ENCODE measurements around the gene CHRDL2. TPM values are rescaled to one million over a fixed set of nuclear protein-coding genes. Genes with fewer than 3 reads are reported as not detected.

CHRDL2 gene
- total and polyA plus RNA-seq, 2 donors (not counting 3 experiments of a cell fraction or from before 2014, with no cell fraction given) = not detected

- Histone ChIP-seq H4K20me1 (replicated peaks; ENCODE audit: control insufficient read depth, extremely low read depth, insufficient read depth, low read length) (no peaks in the 10 kb centered on the region), H3K36me3 (ENCODE audit: control insufficient read depth in 2 of 2, extremely low read depth in 1 of 2, insufficient read depth in 2 of 2, low read length in 2 of 2) (peaks cover 0 to 2% of the 10 kb centered on the region in 2 experiments), H3K9me3 (replicated peaks; ENCODE audit: control insufficient read depth, insufficient read depth, low read length) (no peaks in the 10 kb centered on the region), H3K9ac (replicated peaks; ENCODE audit: extremely low read depth, insufficient read depth, low read length) (no peak overlapping the region), H3K4me2 (ENCODE audit: insufficient read depth, low read length) (no peak overlapping the region), H3K4me1 (ENCODE audit: control insufficient read depth, extremely low read depth, insufficient read depth, low read length) (no peaks in the 10 kb centered on the region), H3K4me3 (replicated peaks in 1 of 3; ENCODE audit: insufficient read depth in 1 of 3, low read depth in 1 of 3, low read length in 3 of 3) (no peak overlapping the region), H3K79me2 (ENCODE audit: control insufficient read depth, insufficient read depth, low read length) (no peaks in the 10 kb centered on the region), H3K27me3 (ENCODE audit: control insufficient read depth in 2 of 2, insufficient read depth in 2 of 2, low read length in 2 of 2) (no peaks in the 10 kb centered on the region), H3K9me1 (replicated peaks; ENCODE audit: control insufficient read depth, extremely low read depth, insufficient read depth, low read length) (no peaks in the 10 kb centered on the region), H2AFZ (ENCODE audit: low read depth, low read length) (no peak overlapping the region), H3K27ac (ENCODE audit: insufficient read depth, low read depth, low read length) (no peak overlapping the region)
- no TSS peak for BruUV-seq (replicated peaks)
- no peak for TF ChIP-seq GATA2 (IDR thresholded peaks at IDR 0.05; ENCODE audit: insufficient read depth, insufficient read length, low read depth, low read length)
- no peak for TF ChIP-seq CTCF (IDR thresholded peaks at IDR 0.05; ENCODE audit: extremely low read depth in 1 of 2, insufficient read depth in 1 of 2, low read depth in 1 of 2, low read length in 2 of 2)
- no peak for TF ChIP-seq FOS (IDR thresholded peaks at IDR 0.05; ENCODE audit: borderline replicate concordance, insufficient read depth, low read length)
- no peak for TF ChIP-seq MAX (IDR thresholded peaks at IDR 0.05; ENCODE audit: insufficient read depth, insufficient read length)
- TF ChIP-seq MYC (IDR thresholded peaks at IDR 0.05; ENCODE audit: low read depth, low read length) = no peak
- DNase-seq (ENCODE audit: low read depth, low spot score) (no peak), FAIRE-seq (no peak)
- intact Hi-C loops (cut with micrococcal nuclease) = no loop called here
- CTCF ChIA-PET = interaction anchor here (0.6 to 1.2 kb wide), 3 partner anchors 9 to 48 kb away, joined by 3 read pairs; no protein-coding TSS in a partner anchor
- POLR2A ChIA-PET = interaction anchor here (0.6 kb wide), 1 partner anchor 9 kb away, joined by 3 read pairs; no protein-coding TSS in a partner anchor
- dilution Hi-C loops (cut with MboI; ENCODE audit: extremely low pct_ligation_motif_present, low sequenced_read_pairs) = no loop called here
Measured at GRCh38 chr11:74654976-74655375, 76.2 kb downstream of the CHRDL2 start.

GRCh38 chr11:74650498-74650897, 80.7 kb downstream of the CHRDL2 start:
- Histone ChIP-seq H3K27ac (ENCODE audit: insufficient read depth, low read depth, low read length) (no peak overlapping the region), H3K9ac (replicated peaks; ENCODE audit: extremely low read depth, insufficient read depth, low read length) (no peak overlapping the region), H3K4me2 (ENCODE audit: insufficient read depth, low read length) (no peak overlapping the region), H3K36me3 (ENCODE audit: control insufficient read depth in 2 of 2, extremely low read depth in 1 of 2, insufficient read depth in 2 of 2, low read length in 2 of 2) (peaks cover 0 to 2% of the 10 kb centered on the region in 2 experiments), H3K9me3 (replicated peaks; ENCODE audit: control insufficient read depth, insufficient read depth, low read length) (no peaks in the 10 kb centered on the region), H4K20me1 (replicated peaks; ENCODE audit: control insufficient read depth, extremely low read depth, insufficient read depth, low read length) (no peaks in the 10 kb centered on the region), H3K4me3 (replicated peaks in 1 of 3; ENCODE audit: insufficient read depth in 1 of 3, low read depth in 1 of 3, low read length in 3 of 3) (no peak overlapping the region), H3K79me2 (ENCODE audit: control insufficient read depth, insufficient read depth, low read length) (no peaks in the 10 kb centered on the region), H3K9me1 (replicated peaks; ENCODE audit: control insufficient read depth, extremely low read depth, insufficient read depth, low read length) (no peaks in the 10 kb centered on the region), H3K27me3 (ENCODE audit: control insufficient read depth in 2 of 2, insufficient read depth in 2 of 2, low read length in 2 of 2) (no peaks in the 10 kb centered on the region), H2AFZ (ENCODE audit: low read depth, low read length) (no peak overlapping the region), H3K4me1 (ENCODE audit: control insufficient read depth, extremely low read depth, insufficient read depth, low read length) (no peaks in the 10 kb centered on the region)
- ChIA-PET POLR2A (no interaction called here), CTCF (no interaction called here)
- no TSS peak for BruUV-seq (replicated peaks)
- FAIRE-seq (no peak), DNase-seq (ENCODE audit: low read depth, low spot score) (no peak)
- dilution Hi-C loops (cut with MboI; ENCODE audit: extremely low pct_ligation_motif_present, low sequenced_read_pairs) (no loop called here), intact Hi-C loops (cut with micrococcal nuclease) (no loop called here)
- TF ChIP-seq EZH2 (IDR thresholded peaks at IDR 0.05; ENCODE audit: borderline replicate concordance, low read depth, low read length, severe bottlenecking) (no peak), JUN (IDR thresholded peaks at IDR 0.05; ENCODE audit: borderline replicate concordance, insufficient read depth, insufficient read length, low read depth) (no peak), POLR2A (IDR thresholded peaks at IDR 0.05; ENCODE audit: low read depth, low read length) (no peak), GATA2 (IDR thresholded peaks at IDR 0.05; ENCODE audit: insufficient read depth, insufficient read length, low read depth, low read length) (no peak), MAX (IDR thresholded peaks at IDR 0.05; ENCODE audit: insufficient read depth, insufficient read length) (no peak), MYC (IDR thresholded peaks at IDR 0.05; ENCODE audit: low read depth, low read length) (no peak), POLR2AphosphoS5 (IDR thresholded peaks at IDR 0.05; ENCODE audit: insufficient read depth, low read depth, low read length) (no peak), CTCF (IDR thresholded peaks at IDR 0.05; ENCODE audit: extremely low read depth in 1 of 2, insufficient read depth in 1 of 2, low read depth in 1 of 2, low read length in 2 of 2) (no peak), FOS (IDR thresholded peaks at IDR 0.05; ENCODE audit: borderline replicate concordance, insufficient read depth, low read length) (no peak)
